H7 (cell line): Measurements from ENCODE around the gene CFAP119. TPM values are rescaled to one million over a fixed set of nuclear protein-coding genes. Genes with fewer than 3 reads are reported as not detected.

Experiments
- DNase-seq: peaks from one replicate; pipeline ENCODE4 v3.0.0; 2012
- H3K27me3 ChIP-seq: 2 replicates; pipeline ENCODE4 v1.6.0; 2011; ENCODE audit warnings: mild to moderate bottlenecking, low read length; ENCODE audit not compliant: control insufficient read depth, insufficient read depth
- H3K36me3 ChIP-seq: replicated peaks from 2 replicates; pipeline ENCODE4 v1.5.1; 2011; ENCODE audit warnings: low read length; ENCODE audit not compliant: control insufficient read depth, insufficient read depth
- H3K4me3 ChIP-seq: 2 replicates; pipeline ENCODE4 v1.5.1; 2011; ENCODE audit warnings: low read depth, mild to moderate bottlenecking, control low read depth, low read length, moderate library complexity; ENCODE audit not compliant: insufficient read depth
- total RNA-seq: library from RNA; depleted of rRNA; stranded (reverse); fragments of >200 nt; shearing (Covaris generic); gene quantifications from 2 replicates; pipeline ENCODE4 v1.2.3, GENCODE V29; 2014; rRNA removed

CFAP119 gene
- total RNA-seq, 1 experiment from 2014 or later: 1.5 TPM

- Histone ChIP-seq H3K4me3 (no peak overlapping the region), H3K27me3 (no peaks in the 10 kb centered on the region), H3K36me3 (peaks cover 45% of the 10 kb centered on the region)
- peak; percentile 43 for DNase-seq
These were observed 37.0 kb downstream of the CFAP119 start for GRCh38 chr16:30724641-30725417.

- Histone ChIP-seq H3K27me3 (no peaks in the 10 kb centered on the region), H3K36me3 (peaks cover 44% of the 10 kb centered on the region), H3K4me3 (no peak overlapping the region)
- DNase-seq: no peak
These were observed 38.0 kb downstream of the CFAP119 start for GRCh38 chr16:30723725-30724355.

- Histone ChIP-seq H3K27me3 (no peaks in the 10 kb centered on the region), H3K4me3 (no peak overlapping the region), H3K36me3 (peaks cover 44% of the 10 kb centered on the region)
- no peak for DNase-seq
These were observed 38.9 kb downstream of the CFAP119 start for GRCh38 chr16:30722916-30723315.

- peak; percentile 63 for DNase-seq
- Histone ChIP-seq H3K27me3 (no peaks in the 10 kb centered on the region), H3K36me3 (peaks cover 44% of the 10 kb centered on the region), H3K4me3 (no peak overlapping the region)
These were observed 39.4 kb downstream of the CFAP119 start for GRCh38 chr16:30722443-30722842.

- no peaks in the 10 kb centered on the region for H3K27me3 ChIP-seq
- DNase-seq: no peak
- no peak overlapping the region for H3K4me3 ChIP-seq
- H3K36me3 ChIP-seq: peaks cover 51% of the 10 kb centered on the region
These were observed 40.3 kb downstream of the CFAP119 start for GRCh38 chr16:30721606-30722005.

- no peaks in the 10 kb centered on the region for H3K27me3 ChIP-seq
- no peak for DNase-seq
- peaks cover 53% of the 10 kb centered on the region for H3K36me3 ChIP-seq
- no peak overlapping the region for H3K4me3 ChIP-seq
These were observed 40.7 kb downstream of the CFAP119 start for GRCh38 chr16:30721167-30721566.

GRCh38 chr16:30720694-30721093, 41.2 kb downstream of the CFAP119 start:
- Histone ChIP-seq H3K27me3 (no peaks in the 10 kb centered on the region), H3K4me3 (no peak overlapping the region), H3K36me3 (peaks cover 57% of the 10 kb centered on the region)
- no peak for DNase-seq

GRCh38 chr16:30720086-30720485, 41.8 kb downstream of the CFAP119 start:
- Histone ChIP-seq H3K27me3 (no peaks in the 10 kb centered on the region), H3K4me3 (no peak overlapping the region), H3K36me3 (peaks cover 55% of the 10 kb centered on the region)
- DNase-seq: no peak

- Histone ChIP-seq H3K4me3 (no peak overlapping the region), H3K36me3 (peaks cover 53% of the 10 kb centered on the region)
- no peak for DNase-seq
These were observed 46.0 kb downstream of the CFAP119 start for GRCh38 chr16:30715750-30716445.

GRCh38 chr16:30711712-30712111, 50.1 kb downstream of the CFAP119 start:
- Histone ChIP-seq H3K27me3 (no peaks in the 10 kb centered on the region), H3K4me3 (no peak overlapping the region), H3K36me3 (peaks cover 71% of the 10 kb centered on the region)
- DNase-seq: no peak

More at GRCh38 chr16:30715750-30716445, 46.0 kb downstream of the CFAP119 start:
- H3K27me3 ChIP-seq: no peaks in the 10 kb centered on the region

GRCh38 chr16:30710971-30711370, 50.9 kb downstream of the CFAP119 start:
- DNase-seq: no peak
- H3K36me3 ChIP-seq: peaks cover 71% of the 10 kb centered on the region
- H3K27me3 ChIP-seq: no peaks in the 10 kb centered on the region
- no peak overlapping the region for H3K4me3 ChIP-seq

Other genes starting within 250 kb of the CFAP119 start
- 55.2 and 55.3 TPM in 2 replicates for gene ZNF768, start 235.5 kb downstream of the CFAP119 start, total RNA-seq
- 14.5 and 16.2 TPM in 2 replicates for gene ZNF747, start 227.2 kb downstream of the CFAP119 start, total RNA-seq
- gene ZNF764, start 203.7 kb downstream of the CFAP119 start, total RNA-seq: 10.2 and 13.8 TPM in 2 replicates
- gene ZNF688, start 190.3 kb downstream of the CFAP119 start, total RNA-seq: 3.0 and 8.5 TPM in 2 replicates
- 2.8 and 8.5 TPM in 2 replicates for gene ZNF785, start 176.4 kb downstream of the CFAP119 start, total RNA-seq
- gene ZNF689, start 151.7 kb downstream of the CFAP119 start, total RNA-seq: 17.3 and 18.7 TPM in 2 replicates
- gene PRR14, start 111.1 kb downstream of the CFAP119 start, total RNA-seq: 4.7 and 4.8 TPM in 2 replicates
- 11.5 and 13.4 TPM in 2 replicates for gene FBRS, start 103.6 kb downstream of the CFAP119 start, total RNA-seq
- gene SRCAP, start 62.9 kb downstream of the CFAP119 start, total RNA-seq: 7.4 and 12.1 TPM in 2 replicates
- 27.0 and 32.0 TPM in 2 replicates for gene PHKG2, start 13.6 kb downstream of the CFAP119 start, total RNA-seq
- 72.6 and 72.9 TPM in 2 replicates for gene RNF40, start 260 bp upstream of the CFAP119 start, total RNA-seq
- 15.1 and 16.0 TPM in 2 replicates for gene ZNF629, start 25.1 kb upstream of the CFAP119 start, total RNA-seq
- 16.4 and 35.5 TPM in 2 replicates for gene BCL7C, start 132.0 kb upstream of the CFAP119 start, total RNA-seq
- 2.0 TPM in 2 replicates for gene CTF1, start 134.6 kb upstream of the CFAP119 start, total RNA-seq
- gene FBXL19, start 161.5 kb upstream of the CFAP119 start, total RNA-seq: 78.3 and 89.8 TPM in 2 replicates
- 15.3 and 18.4 TPM in 2 replicates for gene ORAI3, start 187.0 kb upstream of the CFAP119 start, total RNA-seq
- 4.1 and 5.0 TPM in 2 replicates for gene SETD1A, start 195.7 kb upstream of the CFAP119 start, total RNA-seq
- gene HSD3B7, start 223.1 kb upstream of the CFAP119 start, total RNA-seq: 4.4 and 8.2 TPM in 2 replicates
- 1.3 and 4.1 TPM in 2 replicates for gene STX1B, start 248.6 kb upstream of the CFAP119 start, total RNA-seq